Activated effector memory CD4-positive, alpha-beta T cell treated with Interleukin-2 at 50 U/mL for 16 hours (primary cell): ENCODE data around the gene HMCN2.
"Not testable (repeated sequence)": the region's sequence is repeated elsewhere in the genome, so short reads cannot be mapped to it uniquely, and the experiment has no call there.

Source experiments
- DNase-seq: peaks from one replicate; pipeline ENCODE4 v3.0.0-alpha.2; 2020

Gene HMCN2

GRCh38 chr9:130331573-130331972 is 66.0 kb downstream of the HMCN2 start:
- no peak for DNase-seq

GRCh38 chr9:130332384-130332926 is 66.9 kb downstream of the HMCN2 start:
- no peak for DNase-seq

GRCh38 chr9:130333041-130333711 is 67.6 kb downstream of the HMCN2 start:
- DNase-seq, result no peak

GRCh38 chr9:130333712-130334062 is 68.1 kb downstream of the HMCN2 start:
- DNase-seq, result no peak

- DNase-seq, result no peak
Measured at GRCh38 chr9:130334915-130335314, 69.4 kb downstream of the HMCN2 start.

- no peak for DNase-seq
Measured at GRCh38 chr9:130336027-130336610, 70.6 kb downstream of the HMCN2 start.

GRCh38 chr9:130336885-130337284 is 71.3 kb downstream of the HMCN2 start:
- DNase-seq, result no peak

- no peak for DNase-seq
Measured at GRCh38 chr9:130337318-130337717, 71.8 kb downstream of the HMCN2 start.

GRCh38 chr9:130337784-130338380 is 72.3 kb downstream of the HMCN2 start:
- DNase-seq, result no peak

- not testable (repeated sequence) for DNase-seq
Measured at GRCh38 chr9:130338891-130339290, 73.3 kb downstream of the HMCN2 start.

GRCh38 chr9:130339306-130339705 is 73.7 kb downstream of the HMCN2 start:
- no peak for DNase-seq

- no peak for DNase-seq
Measured at GRCh38 chr9:130340011-130340410, 74.5 kb downstream of the HMCN2 start.

- not testable (repeated sequence) for DNase-seq
Measured at GRCh38 chr9:130340557-130340956, 75.0 kb downstream of the HMCN2 start.

GRCh38 chr9:130341128-130341527 is 75.6 kb downstream of the HMCN2 start:
- no peak for DNase-seq

GRCh38 chr9:130341839-130342713 is 76.5 kb downstream of the HMCN2 start:
- no peak for DNase-seq

- no peak for DNase-seq
Measured at GRCh38 chr9:130342714-130343085, 77.1 kb downstream of the HMCN2 start.

- DNase-seq, result no peak
Measured at GRCh38 chr9:130343445-130343918, 77.9 kb downstream of the HMCN2 start.

- no peak for DNase-seq
Measured at GRCh38 chr9:130344366-130344765, 78.8 kb downstream of the HMCN2 start.

- no peak for DNase-seq
Measured at GRCh38 chr9:130345009-130345896, 79.7 kb downstream of the HMCN2 start.

- no peak for DNase-seq
Measured at GRCh38 chr9:130345897-130346385, 80.4 kb downstream of the HMCN2 start.

GRCh38 chr9:130346431-130346830 is 80.9 kb downstream of the HMCN2 start:
- DNase-seq, result no peak

GRCh38 chr9:130347036-130347435 is 81.5 kb downstream of the HMCN2 start:
- DNase-seq, result no peak
